NCI-H526 treated with DMSO at 0.1 percent for 48 hours (cell line): Measurements from ENCODE around the gene NABP1.

ENCODE experiments used
- DNase-seq: peaks from one replicate; lab custom pipeline; 2025; lab: John Stamatoyannopoulos, UW

Gene NABP1

GRCh38 chr2:191710411-191710900 is 32.5 kb downstream of the NABP1 start:
- no peak for DNase-seq

GRCh38 chr2:191711621-191712020 is 33.7 kb downstream of the NABP1 start:
- no peak for DNase-seq

- no peak for DNase-seq
Measured at GRCh38 chr2:191713837-191714236, 35.9 kb downstream of the NABP1 start.

DNA sequence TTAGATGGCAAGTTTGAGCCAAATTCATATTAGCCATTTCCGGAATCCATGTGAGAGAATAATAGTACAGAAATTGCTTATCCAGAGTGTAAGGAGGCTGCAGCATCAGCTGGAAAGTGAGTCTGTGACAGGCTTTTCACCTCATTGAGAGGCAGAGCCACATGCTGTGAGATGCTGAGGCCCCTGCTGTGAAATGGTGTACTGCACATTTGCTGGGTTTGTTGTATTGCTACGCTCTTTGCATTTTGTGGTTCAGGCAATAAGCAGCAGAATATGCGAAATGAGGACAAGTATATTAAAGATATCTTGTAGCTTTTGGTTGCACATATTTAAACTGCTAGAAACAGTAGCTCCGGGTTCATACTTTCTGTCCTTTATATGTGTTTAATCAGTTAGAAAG is 37.0 kb downstream of the NABP1 start:
- DNase-seq: peak; percentile 26

DNA sequence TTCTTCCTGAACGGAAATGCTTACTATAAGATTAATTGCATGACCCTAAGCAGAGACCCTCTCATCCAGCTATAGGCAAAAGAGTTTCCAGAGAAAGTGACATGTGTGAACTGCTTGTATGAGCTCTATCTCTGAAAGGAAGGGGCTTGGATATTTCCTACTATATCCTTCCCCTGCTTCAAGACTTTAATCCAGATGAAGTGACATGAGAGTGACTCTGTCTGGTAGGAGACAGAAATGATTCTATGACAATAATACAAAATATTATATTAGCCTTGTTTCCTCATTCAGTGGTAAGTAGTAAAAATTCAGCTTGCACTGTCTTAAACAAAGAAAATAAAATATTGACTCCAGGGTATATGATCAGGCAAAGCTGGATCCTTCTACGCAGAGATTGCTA is 37.5 kb downstream of the NABP1 start:
- no peak for DNase-seq

DNA sequence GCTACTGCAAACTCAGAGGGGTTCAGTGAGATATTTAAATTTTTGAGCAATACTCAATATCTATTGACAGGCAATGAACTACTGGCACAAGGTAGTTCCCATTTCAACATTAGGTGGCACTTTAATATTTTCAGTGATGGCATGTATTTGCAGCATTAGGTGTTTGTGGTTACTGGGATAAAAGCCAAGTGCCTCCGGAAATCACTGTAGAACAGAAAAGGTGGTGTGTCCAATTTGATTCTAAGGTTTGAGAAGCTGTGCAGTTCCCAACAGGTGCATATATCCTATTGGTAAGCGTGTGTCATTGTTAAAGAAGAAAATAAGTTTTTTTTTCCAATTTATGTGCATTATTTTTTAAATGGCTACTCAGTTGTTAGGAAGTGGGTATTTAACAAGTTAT is 41.3 kb downstream of the NABP1 start:
- no peak for DNase-seq

GRCh38 chr2:191719938-191720337 is 42.0 kb downstream of the NABP1 start:
- DNase-seq: no peak

- DNase-seq: no peak
Measured at GRCh38 chr2:191721331-191721730, 43.4 kb downstream of the NABP1 start.

DNA sequence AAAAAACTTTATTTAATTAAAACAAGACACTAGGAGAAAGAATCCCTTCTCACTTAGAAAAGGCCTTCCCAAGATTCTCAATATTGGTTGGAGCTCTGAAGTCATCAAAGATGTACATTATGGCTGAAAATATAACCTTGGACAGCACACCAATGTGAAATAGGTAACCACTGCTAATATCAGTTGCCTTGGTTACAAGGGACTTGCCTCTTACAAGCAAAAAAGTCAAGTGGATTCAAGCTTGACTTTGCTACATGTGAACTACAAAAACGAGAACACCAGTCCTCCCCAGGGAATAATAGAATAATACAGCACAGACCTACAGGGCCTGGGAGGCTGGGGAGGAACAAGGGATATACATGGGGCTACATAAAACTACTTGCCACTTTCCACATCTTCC is 46.1 kb downstream of the NABP1 start:
- no peak for DNase-seq

DNA sequence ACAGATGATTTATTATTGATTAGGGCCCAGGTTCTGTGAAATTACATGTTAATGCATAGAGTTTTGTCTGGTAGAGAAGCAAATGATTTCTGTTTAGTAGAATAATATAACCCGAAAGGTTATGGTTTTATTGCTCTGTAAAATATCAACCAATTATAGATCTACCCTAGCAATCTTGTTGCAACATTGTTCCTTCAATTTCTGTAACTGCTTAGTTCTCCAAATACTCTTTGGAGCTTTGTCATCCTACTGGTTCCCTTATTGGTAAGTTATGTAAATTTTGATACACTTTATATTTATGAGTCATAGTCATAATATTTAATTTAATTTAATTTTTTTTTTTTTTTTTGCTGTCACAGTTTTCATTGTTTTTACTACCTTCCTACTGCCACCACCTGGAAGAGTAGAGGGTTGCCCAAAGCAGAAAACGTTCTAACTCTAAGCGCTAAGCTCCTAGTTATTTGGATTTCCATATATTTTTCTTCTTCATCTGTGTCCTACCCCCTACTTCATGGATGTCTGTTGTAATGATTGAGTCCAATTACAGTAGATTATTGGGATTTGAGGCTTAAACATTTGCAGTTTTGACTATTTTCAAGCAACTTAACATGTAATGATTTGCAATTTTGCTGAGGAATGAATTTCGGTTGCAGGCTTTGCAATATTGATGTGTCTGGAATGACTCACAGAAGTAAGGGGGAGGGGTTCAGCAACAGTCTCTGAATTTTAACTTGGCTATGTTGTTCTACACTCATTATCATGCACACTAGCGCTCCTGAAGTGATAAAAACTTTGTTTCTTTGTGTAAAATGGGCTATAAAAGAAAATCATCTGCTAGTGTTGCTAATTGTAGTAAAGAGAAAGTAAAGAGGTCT is 51.1 kb downstream of the NABP1 start:
- no peak for DNase-seq

GRCh38 chr2:191730263-191730662 is 52.3 kb downstream of the NABP1 start:
- DNase-seq: no peak
